HG03280 (cell line): Measurements from ENCODE around the gene CYB5R3.
A peak's percentile ranks its signal among the peaks of the same experiment; 100 is the strongest.
"Not testable (repeated sequence)": the region's sequence is repeated elsewhere in the genome, so short reads cannot be mapped to it uniquely, and the experiment has no call there.

Experiments used
- ATAC-seq: cut with Tn5 transposase; IDR thresholded peaks from one replicate; pipeline ENCODE4 v1.9.1; 2021; ENCODE audit warnings: mild to moderate bottlenecking, moderate library complexity; ENCODE audit not compliant: unreplicated experiment

The CYB5R3 gene

DNA sequence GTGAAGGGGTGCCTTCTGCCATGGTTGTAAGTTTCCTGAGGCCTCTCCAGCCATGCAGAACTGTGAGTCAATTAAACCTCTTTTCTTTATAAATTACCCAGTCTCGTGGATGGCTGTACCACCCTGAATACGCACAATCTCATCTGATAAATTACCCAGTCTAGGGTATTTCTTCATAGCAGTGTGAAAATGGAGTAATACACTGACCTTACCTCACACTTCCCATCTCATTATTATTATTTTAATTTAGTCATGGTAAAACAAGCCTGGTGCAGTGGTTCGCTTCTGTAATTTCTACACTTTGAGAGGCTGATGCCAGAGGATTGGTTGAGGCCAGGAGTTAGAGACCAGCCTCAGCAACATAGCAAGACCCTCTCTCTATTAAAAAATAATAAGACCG is 30.5 kb upstream of the CYB5R3 start:
- no peak for ATAC-seq

DNA sequence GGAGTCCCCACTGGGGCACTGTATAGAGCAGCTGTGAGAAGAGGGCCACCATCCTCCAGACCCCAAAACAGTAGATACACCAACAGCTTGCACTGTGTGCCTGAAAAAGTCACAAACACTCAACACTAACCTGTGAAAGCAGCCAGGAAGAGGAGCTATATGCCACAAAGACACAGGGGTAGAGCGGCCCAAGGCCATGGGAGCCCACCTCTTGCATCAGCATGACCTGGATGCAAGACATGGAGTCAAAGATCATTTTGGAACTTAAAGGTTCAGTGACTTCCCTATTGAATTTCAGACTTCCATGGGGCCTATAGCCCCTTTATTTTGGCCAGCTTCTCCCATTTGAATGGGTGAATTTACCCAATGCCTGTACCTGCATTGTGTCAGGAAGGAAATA is 29.7 kb upstream of the CYB5R3 start:
- ATAC-seq, result no peak

DNA sequence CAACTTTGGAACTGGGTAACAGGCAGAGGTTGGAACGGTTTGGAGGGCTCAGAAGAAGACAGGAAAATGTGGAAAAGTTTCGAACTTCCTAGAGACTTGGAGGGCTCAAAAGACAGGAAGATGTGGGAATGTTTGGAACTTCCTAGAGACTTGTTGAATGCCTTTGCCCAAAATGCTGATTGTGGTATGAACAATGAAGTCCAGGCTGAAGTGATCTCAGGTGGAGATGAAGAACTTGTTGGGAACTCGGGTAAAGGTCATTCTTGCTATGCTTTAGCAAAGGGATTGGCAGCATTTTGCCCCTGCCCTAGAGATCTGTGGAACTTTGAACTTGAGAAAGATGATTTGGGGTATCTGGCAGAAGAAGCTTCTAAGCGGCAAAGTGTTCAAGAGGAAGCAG is 28.7 kb upstream of the CYB5R3 start:
- ATAC-seq, result not testable (repeated sequence)

DNA sequence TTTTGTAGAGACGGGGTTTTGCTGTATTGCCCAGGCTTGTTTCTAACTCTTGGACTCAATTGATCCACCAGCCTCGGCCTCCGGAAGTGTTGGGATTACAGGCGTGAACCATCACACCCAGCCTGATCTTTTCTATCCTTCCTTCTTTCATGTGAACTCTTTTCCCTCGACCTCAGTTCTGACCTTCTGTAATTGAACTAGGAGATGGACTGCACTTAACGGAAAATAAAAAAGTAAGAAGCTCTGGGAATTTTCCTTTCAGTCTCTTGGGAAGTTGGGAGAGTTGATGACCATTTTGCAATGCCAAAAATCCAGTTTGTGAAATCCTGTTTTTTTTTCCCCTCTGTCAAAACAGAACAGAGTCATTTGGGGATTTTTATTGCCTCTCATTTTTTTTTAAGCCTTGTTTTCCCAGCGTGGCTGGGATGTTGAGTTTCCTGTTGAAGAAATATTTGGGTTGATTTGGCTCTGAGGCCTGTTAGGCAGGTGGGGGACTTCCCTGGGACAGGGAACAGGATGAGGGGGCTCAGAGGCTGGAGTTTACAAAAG is 26.9 kb upstream of the CYB5R3 start:
- ATAC-seq, result no peak

DNA sequence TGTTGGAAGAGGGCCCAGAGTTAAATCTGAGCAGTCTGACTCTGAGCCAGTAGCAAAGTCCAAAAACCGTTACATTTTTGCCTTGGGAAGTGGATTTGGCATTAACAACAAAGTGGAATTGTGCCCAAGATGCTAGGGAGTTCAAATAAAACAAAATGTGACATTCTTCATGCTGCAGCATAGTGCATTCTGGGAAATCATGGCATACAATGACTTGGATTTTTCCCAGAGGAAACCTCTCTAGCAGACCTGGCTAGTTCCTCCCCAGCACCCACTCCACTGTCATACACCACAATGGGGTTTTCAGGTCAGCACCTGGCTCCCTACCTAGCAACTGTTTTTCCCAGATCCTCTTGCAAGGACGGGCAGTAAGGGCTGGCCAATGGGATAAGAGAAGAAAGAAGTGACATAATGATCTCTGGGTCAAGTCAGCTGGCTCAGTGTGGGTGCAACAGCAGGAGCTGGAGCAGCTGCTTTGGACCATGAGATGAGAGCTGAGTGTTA is 24.8 kb upstream of the CYB5R3 start:
- ATAC-seq, result no peak

DNA sequence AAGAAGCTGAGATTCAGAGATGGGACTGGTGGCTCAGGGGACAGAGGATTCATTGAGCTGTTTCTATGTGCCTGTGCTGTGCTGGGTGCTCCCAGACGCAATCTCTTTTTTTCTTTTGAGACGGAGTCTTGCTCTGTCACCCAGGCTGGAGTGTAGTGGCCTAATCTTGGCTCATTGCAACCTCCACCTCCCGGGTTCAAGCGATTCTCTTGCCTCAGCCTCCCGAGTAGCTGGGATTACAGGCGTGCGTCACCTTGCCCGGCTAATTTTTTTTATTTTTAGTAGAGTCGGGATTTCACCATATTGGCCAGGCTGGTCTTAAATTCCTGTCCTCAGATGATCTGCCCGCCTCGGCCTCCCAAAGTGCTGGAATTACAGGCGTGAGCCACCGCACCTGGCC is 23.9 kb upstream of the CYB5R3 start:
- ATAC-seq, result not testable (repeated sequence)

DNA sequence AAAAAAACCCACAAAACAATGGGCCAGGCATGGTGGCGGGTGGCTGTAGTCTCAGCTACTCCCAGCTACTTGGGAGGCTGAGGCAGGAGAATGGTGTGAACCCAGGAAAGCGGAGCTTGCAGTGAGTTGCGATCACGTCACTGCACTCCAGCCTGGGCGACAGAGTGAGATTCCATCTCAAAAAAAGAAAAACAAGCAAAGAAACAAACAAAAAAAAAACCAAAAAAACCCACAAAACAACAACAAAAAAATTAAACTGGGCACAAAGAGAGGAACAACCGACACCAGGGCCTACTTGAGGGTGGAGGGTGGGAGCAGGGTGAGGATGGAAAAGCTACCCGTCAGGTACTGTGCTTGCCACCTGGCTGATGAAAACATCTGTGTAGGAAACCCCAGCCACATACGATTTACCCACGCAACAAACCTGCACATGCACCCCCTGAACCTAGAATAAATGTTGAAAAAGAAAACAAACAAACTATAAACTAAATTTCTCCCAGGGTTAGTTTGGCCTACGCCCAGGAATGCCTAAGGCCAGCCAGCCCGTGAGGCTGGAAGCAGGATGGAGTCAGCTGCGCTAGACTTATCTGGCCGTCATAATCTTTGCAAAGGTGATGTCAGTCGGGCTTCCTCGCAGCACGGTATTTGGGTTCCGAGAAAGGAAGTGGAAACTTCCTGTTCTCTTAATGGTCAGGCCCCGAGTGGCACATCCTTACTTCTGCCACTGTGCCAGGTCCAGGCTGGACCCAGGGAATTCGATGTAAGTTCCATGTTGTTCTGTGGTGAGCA is 21.9 kb upstream of the CYB5R3 start:
- no peak for ATAC-seq

DNA sequence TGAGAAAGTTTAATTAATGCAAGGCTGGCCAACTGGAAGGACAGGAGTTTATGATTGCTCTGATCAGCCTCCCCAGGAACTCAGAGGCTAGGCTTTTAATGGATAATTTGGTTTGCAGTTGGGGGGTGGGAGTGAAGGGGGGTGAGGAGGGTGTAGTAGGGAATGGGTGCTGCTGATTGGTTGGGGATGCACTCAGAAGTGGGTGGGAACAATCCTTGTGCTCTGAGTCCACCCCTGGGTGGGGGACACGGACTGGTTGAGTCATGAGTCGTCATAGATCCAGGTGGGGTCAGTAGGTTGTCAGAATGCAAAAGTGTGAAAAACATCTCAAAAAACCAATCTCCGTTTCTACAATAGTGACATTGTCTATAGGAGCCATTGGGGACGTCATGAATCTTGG is 20.9 kb upstream of the CYB5R3 start:
- no peak for ATAC-seq

DNA sequence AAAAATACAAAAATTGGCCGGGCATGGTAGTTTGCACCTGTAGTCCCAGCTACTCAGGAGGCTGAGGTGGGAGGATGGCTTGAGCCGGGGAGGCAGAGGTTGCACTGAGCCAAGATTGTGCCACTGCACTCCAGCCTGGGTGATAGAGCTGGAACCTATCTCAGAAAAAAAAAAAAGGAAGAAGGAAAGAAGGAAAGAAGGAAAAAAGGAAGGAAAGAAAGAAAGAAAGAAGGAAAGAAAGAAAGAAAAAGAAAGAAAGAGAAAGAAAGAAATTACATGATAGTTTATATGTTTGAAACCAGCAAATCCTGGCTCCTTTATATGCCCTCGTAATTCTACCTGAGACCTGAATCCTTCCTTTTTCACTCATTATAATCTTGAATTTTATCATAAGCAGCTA is 17.2 kb upstream of the CYB5R3 start:
- not testable (repeated sequence) for ATAC-seq

DNA sequence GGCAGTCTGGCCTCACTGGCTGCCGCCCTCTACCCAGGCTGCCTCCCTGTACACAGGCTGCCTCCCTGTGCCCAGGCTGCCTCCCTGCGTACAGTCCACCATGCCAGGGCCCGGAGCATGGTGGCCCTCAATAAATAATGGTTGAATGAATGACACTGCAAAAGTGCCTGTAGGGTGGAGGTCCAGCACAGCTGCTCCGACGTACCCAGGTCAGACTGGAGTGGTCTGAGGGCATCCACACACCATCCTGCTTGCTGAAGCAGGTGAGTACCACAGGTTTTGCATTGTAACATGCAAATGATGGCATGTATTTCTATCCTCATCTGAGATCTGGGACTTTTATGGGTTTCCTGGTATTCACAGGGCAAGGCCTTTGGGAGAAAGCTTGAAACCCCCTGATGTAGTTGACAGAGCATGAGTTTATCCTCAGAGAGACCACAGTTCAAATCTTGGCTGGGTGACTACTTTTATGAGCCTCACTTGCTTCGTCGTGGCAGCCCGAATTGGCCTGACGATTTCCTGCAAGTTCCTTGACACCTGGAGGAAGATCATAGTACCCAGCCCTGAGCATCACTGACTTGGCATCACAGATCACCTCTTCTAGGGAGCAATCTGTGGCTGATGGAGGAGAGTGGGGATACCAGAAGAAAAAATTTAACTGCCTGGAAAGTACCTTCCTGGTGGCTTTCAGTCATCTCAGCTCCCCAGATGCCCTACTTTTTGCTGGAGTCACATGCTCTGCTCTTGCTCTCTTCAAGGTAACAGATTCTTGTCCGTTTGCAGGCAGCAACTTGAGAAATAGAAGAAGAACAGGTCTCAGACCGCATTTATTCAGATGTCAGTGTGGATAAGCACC is 16.0 kb upstream of the CYB5R3 start:
- ATAC-seq, result peak; percentile 41

DNA sequence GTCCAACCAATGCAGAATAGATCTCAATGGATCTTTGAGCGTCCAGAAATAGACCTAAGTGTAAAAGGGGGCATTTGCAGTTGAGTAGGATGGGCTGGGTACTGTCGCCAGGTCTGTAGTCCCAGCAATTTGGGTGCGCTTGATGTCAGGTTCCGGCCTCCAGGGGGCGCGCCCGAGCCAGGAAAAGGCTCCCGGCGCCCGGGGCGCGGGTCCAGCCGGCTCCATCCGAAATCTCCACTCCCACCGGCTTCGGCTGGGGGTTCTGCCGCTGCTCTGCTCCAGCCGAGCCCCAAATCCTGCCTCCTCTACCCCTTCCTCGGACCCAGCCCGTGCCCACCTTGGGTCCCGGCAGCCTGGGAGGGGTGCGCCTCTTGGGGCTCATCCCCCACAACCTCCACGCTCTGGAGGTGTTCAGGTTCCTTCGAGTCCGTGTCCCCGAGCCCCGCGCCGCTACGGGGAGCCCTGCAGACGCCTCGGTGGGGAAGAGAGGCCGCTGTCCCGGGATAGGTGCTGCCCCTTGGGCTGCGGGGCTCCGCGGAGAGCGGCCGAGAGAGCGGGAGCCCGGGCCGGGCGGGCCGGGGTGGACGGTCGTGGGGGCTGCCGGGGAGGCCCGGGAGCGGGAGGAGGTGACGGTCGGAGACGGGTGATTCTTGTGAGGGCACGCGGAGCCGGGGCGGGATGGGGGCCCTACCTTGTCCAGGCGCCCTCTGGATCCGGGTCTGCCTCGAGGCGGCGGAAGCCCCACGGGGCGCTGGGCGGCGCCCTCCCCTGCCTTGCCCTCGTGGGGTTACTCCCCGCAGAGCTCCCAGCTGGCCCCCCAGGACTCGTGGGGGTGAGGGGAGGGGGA is 13.0 kb upstream of the CYB5R3 start:
- peak; percentile 58 for ATAC-seq

DNA sequence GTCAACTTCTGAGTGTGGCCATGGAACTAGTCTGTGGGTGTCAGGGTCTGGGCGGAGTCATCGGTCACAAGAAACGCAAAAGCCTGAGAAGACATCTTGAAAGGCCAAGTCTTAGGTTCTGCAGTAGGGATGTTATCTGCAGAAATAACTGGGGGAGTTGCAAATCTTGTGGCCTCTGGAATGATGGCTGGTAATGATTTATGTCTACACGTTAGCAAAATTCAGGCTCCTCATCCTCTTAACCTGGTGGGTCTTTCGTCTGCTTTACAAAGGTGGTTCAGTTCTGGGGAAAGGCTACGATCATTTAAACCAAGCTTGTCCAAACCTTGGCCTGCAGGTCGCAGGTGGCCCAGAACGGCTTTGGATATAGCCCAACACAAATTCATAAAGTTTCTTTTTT is 7.4 kb upstream of the CYB5R3 start:
- ATAC-seq, result no peak

DNA sequence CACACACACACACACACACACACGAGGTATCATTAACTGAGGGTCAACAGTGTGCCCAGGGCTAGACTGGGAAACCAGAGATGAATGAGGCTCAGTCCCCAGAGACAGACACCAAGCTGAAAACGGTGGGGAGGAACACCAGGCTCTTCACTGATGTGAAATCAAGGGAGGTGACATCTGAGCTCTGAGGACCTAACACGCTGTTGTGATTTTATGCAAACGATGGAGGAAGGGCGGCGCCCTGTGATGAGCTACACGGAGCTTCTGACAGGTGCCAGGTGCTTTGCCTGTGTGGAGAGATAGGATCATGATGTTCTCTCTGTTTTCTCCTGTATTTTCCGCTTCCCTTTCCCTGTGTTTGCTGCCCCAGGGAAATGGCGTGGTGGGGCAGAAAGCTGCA is 6.5 kb upstream of the CYB5R3 start:
- ATAC-seq, result no peak

DNA sequence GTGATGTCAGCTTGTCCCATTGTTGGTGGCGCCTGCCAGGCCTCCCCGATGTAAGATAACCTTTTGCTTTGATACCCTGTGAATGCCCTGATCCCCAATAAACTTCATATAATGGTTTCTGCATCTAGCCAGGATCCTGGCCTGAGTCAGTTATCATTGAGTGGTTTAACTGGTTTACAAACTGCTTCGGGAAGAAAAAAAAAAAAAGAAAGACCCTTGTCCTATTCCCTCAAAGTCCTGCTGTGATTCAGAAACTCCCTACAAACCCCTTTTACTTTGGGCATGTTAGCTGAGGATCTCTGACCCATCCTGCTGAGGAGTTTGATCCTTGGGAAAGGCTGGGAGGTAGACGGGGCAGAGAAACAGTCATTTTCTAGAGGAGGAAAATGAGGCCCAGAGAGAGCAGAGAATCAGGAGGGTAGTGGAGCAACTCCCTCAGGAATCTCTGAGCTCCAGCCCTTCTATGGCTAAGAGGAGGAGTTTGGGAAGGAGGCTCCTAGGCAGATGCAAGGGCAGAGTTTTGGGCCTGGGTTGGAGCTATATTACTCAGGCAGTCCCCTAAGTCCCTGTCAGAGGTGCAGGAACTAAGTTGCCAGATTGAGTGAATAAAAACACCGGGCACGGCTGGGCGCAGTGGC is 5.4 kb upstream of the CYB5R3 start:
- no peak for ATAC-seq

DNA sequence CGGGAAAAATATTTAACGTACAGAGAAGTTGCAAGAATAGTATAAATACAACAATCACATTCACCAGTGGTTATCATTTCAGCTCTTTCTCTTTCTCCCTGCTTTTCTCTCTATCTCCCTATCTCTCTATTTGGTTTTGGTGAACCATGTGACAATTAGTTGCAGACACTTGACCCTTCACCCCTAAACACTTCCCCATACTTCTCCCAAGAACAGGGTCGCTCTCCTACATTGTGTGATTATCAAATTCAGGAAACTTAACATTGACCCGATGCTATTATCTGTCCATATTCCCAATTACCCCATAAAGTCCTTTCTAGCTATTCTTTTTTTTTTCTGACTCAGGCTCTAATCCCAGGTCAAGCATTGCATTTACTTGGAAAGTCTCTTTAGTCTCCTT is 4.8 kb upstream of the CYB5R3 start:
- ATAC-seq, result no peak

DNA sequence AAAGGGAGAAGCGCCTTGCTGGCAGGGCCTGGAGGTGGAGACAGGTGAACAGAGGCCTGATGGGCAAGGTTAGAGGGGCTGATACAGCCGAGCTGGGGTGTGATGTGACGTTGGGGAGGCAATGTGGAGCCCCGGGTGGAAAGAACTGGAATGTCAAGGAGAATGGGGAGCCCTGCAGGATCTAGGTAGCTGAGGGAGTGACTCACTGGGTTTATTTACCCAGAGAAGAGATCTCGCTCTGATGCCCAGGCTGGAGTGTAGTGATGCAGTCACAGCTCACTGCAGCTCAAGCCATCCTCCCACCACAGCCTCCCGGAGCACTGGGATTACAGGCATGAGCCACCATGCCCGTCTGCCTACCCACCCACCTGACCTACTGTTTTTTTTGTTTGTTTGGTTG is 1.9 kb upstream of the CYB5R3 start:
- no peak for ATAC-seq

DNA sequence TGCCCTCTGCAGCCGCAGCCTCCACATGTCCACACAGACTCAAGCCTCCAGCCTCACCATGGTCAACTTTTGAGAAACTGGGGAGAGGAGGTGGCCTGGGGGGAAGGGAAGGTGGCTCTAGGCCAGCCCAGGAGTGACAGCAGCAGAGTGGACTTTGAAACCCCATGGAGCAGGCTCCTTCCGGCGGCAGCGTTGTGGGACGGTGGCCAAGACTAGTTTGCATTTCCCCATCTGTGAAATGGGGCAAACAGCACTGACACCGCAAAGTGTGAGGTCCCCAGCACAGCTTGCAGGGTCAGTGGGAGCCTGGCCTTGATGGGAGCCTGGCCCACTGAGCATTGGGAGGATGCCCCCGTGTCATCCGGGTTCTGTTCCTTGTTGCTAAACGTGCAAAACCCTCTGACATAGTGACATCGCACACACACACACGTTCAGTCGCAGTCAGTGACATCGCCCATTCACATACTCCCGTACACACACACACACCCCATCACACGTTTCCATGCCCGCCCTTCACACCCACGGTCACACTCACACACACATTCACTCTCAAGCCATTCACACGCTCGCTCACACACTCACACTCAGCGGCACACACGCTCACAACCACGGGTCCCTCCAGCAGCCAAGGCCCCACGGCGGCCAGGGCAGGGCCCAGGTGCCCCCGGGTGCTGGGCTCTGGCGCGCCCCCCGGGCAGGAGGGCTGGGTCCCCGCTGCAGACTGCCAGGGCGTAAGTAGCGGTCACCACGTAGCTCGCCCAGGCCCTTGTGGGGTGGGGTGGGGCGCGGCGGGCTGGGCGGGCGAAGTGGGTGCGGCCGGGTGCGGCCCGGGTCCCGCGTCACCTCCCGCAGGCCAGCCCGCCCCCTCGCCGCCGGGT is 585 bp downstream of the CYB5R3 start:
- ATAC-seq, result peak; percentile 55

DNA sequence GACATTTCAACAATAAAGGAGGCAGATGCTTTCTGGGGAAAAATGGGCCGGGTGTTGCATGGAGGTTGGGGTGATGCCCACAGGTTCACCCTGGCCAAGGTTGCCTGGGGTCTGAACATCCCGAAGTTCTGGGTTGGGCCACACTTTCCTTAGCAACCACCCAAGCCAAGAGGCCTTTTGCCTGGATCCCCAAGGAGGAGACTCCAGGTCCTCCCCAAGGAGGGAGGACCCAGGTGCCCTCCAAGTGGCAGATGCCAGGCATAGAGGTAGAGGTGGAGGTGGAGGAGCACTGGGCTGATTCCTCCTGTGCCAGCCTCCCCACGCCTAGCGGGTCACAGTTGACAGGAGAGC is 1.2 kb downstream of the CYB5R3 start:
- ATAC-seq, result no peak
